ENCODE data around the gene MTMR11. TPM values are rescaled to one million over a fixed set of nuclear protein-coding genes. Genes with fewer than 3 reads are reported as not detected.

MTMR11 gene
- total and polyA plus RNA-seq, 2 of the 13 experiments (the other 11 are each of a cell fraction or from before 2014, with no cell fraction given), result 0.49 to 2.8 TPM

DNA sequence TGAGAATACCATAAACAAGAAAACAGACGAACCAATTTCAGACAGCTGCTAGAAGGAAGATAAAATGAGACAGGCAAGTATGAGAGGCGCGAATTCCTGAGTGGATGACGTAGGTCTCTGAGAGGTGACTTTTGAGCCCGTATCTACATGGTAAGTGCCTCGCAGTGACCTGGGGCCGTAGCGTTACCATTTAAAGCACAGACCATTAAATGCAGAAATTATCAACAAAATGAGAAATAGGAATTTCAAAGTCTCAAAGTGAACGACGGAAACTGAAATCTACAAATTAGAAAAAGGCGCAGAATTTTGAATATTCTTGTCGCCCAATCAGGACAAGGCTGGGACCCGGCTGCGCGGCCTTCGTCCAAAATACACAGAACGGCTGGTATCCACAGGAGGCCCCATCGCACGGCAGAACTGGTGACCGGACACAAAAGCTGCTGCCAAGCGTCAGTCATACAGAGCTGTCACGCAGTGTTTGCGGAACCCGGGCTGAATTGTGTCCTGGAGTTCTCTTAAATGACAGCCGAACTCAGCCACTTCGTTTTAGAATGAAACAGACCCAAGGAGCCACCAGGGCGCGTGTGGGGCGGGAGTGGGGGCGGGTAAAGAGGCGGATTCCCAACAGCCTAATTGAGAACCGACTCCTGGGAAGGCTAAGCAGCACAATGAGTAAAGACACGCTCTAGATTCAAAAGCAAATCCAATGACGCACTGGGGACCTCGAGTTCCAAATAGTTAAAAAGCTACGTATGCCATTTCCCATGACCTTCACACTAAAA, 51.1 kb downstream of the MTMR11 start (continued):
- TF ChIP-seq, protein P1, sequence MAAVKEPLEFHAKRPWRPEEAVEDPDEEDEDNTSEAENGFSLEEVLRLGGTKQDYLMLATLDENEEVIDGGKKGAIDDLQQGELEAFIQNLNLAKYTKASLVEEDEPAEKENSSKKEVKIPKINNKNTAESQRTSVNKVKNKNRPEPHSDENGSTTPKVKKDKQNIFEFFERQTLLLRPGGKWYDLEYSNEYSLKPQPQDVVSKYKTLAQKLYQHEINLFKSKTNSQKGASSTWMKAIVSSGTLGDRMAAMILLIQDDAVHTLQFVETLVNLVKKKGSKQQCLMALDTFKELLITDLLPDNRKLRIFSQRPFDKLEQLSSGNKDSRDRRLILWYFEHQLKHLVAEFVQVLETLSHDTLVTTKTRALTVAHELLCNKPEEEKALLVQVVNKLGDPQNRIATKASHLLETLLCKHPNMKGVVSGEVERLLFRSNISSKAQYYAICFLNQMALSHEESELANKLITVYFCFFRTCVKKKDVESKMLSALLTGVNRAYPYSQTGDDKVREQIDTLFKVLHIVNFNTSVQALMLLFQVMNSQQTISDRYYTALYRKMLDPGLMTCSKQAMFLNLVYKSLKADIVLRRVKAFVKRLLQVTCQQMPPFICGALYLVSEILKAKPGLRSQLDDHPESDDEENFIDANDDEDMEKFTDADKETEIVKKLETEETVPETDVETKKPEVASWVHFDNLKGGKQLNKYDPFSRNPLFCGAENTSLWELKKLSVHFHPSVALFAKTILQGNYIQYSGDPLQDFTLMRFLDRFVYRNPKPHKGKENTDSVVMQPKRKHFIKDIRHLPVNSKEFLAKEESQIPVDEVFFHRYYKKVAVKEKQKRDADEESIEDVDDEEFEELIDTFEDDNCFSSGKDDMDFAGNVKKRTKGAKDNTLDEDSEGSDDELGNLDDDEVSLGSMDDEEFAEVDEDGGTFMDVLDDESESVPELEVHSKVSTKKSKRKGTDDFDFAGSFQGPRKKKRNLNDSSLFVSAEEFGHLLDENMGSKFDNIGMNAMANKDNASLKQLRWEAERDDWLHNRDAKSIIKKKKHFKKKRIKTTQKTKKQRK (IDR thresholded peaks at IDR 0.05; ENCODE audit: low read length), result no peak
- TF ChIP-seq ZFP62 (CRISPR knock-in tag; IDR thresholded peaks at IDR 0.05) (no peak), ARID2 (CRISPR knock-in tag; IDR thresholded peaks at IDR 0.05; ENCODE audit: borderline replicate concordance) (no peak), DR1 (CRISPR knock-in tag; IDR thresholded peaks at IDR 0.05) (no peak), HDAC6 (IDR thresholded peaks at IDR 0.05; ENCODE audit: low read depth, low read length) (no peak), DNMT1 (CRISPR knock-in tag; IDR thresholded peaks at IDR 0.05) (no peak), SUZ12 (IDR thresholded peaks at IDR 0.05; ENCODE audit: low read depth, low read length) (no peak), GABPB1 (CRISPR knock-in tag; IDR thresholded peaks at IDR 0.05) (no peak), SIX4 (CRISPR knock-in tag; IDR thresholded peaks at IDR 0.05) (no peak), MED13 (CRISPR knock-in tag; IDR thresholded peaks at IDR 0.05) (no peak)
- TF ChIP-seq, protein P2, sequence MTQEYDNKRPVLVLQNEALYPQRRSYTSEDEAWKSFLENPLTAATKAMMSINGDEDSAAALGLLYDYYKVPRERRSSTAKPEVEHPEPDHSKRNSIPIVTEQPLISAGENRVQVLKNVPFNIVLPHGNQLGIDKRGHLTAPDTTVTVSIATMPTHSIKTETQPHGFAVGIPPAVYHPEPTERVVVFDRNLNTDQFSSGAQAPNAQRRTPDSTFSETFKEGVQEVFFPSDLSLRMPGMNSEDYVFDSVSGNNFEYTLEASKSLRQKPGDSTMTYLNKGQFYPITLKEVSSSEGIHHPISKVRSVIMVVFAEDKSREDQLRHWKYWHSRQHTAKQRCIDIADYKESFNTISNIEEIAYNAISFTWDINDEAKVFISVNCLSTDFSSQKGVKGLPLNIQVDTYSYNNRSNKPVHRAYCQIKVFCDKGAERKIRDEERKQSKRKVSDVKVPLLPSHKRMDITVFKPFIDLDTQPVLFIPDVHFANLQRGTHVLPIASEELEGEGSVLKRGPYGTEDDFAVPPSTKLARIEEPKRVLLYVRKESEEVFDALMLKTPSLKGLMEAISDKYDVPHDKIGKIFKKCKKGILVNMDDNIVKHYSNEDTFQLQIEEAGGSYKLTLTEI (CRISPR knock-in tag; conservative IDR thresholded peaks at IDR 0.05), result no peak
- TF ChIP-seq, protein P3, sequence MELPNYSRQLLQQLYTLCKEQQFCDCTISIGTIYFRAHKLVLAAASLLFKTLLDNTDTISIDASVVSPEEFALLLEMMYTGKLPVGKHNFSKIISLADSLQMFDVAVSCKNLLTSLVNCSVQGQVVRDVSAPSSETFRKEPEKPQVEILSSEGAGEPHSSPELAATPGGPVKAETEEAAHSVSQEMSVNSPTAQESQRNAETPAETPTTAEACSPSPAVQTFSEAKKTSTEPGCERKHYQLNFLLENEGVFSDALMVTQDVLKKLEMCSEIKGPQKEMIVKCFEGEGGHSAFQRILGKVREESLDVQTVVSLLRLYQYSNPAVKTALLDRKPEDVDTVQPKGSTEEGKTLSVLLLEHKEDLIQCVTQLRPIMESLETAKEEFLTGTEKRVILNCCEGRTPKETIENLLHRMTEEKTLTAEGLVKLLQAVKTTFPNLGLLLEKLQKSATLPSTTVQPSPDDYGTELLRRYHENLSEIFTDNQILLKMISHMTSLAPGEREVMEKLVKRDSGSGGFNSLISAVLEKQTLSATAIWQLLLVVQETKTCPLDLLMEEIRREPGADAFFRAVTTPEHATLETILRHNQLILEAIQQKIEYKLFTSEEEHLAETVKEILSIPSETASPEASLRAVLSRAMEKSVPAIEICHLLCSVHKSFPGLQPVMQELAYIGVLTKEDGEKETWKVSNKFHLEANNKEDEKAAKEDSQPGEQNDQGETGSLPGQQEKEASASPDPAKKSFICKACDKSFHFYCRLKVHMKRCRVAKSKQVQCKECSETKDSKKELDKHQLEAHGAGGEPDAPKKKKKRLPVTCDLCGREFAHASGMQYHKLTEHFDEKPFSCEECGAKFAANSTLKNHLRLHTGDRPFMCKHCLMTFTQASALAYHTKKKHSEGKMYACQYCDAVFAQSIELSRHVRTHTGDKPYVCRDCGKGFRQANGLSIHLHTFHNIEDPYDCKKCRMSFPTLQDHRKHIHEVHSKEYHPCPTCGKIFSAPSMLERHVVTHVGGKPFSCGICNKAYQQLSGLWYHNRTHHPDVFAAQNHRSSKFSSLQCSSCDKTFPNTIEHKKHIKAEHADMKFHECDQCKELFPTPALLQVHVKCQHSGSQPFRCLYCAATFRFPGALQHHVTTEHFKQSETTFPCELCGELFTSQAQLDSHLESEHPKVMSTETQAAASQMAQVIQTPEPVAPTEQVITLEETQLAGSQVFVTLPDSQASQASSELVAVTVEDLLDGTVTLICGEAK (IDR thresholded peaks at IDR 0.05), result no peak
- TF ChIP-seq, protein P3 (CRISPR knock-in tag; IDR thresholded peaks at IDR 0.05), result no peak
- TF ChIP-seq, protein P4, sequence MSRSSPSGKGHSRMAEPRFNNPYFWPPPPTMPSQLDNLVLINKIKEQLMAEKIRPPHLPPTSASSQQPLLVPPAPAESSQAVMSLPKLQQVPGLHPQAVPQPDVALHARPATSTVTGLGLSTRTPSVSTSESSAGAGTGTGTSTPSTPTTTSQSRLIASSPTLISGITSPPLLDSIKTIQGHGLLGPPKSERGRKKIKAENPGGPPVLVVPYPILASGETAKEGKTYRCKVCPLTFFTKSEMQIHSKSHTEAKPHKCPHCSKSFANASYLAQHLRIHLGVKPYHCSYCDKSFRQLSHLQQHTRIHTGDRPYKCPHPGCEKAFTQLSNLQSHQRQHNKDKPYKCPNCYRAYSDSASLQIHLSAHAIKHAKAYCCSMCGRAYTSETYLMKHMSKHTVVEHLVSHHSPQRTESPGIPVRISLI (CRISPR knock-in tag; IDR thresholded peaks at IDR 0.05; ENCODE audit: borderline replicate concordance), result no peak
